GM12872 (cell line): ENCODE data around the gene PEAK1.

ENCODE experiments used
- TF ChIP-seq, protein P1 (sequence below): IDR thresholded peaks from 3 replicates; pipeline ENCODE4 v1.5.1; 2011; ENCODE audit warnings: low read depth, mild to moderate bottlenecking, low read length, moderate library complexity; ENCODE audit not compliant: insufficient read depth

The PEAK1 gene

GRCh38 chr15:77140220-77140619 is 279.7 kb downstream of the PEAK1 start:
- TF ChIP-seq, protein P1, sequence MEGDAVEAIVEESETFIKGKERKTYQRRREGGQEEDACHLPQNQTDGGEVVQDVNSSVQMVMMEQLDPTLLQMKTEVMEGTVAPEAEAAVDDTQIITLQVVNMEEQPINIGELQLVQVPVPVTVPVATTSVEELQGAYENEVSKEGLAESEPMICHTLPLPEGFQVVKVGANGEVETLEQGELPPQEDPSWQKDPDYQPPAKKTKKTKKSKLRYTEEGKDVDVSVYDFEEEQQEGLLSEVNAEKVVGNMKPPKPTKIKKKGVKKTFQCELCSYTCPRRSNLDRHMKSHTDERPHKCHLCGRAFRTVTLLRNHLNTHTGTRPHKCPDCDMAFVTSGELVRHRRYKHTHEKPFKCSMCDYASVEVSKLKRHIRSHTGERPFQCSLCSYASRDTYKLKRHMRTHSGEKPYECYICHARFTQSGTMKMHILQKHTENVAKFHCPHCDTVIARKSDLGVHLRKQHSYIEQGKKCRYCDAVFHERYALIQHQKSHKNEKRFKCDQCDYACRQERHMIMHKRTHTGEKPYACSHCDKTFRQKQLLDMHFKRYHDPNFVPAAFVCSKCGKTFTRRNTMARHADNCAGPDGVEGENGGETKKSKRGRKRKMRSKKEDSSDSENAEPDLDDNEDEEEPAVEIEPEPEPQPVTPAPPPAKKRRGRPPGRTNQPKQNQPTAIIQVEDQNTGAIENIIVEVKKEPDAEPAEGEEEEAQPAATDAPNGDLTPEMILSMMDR, result no peak

GRCh38 chr15:77139312-77139711 is 280.6 kb downstream of the PEAK1 start:
- TF ChIP-seq, protein P1, result no peak

DNA sequence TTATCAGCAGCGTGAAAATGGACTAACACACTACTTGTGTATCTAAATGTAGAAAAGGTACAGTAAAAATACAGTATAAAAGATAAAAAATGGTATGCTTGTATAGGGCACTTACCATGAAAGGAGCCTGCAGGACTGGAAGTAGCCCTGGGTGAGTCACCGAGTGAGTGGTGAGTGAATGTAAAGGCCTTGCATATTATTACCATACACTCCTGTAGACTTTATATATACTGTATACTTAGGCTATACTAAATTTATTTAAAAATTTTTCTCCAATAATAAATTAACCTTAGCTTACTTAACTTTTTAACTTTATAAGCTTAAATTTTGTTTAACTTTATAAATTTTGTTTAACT is 281.8 kb downstream of the PEAK1 start:
- TF ChIP-seq, protein P1, result no peak

GRCh38 chr15:77135181-77135580 is 284.7 kb downstream of the PEAK1 start:
- TF ChIP-seq, protein P1, result no peak

DNA sequence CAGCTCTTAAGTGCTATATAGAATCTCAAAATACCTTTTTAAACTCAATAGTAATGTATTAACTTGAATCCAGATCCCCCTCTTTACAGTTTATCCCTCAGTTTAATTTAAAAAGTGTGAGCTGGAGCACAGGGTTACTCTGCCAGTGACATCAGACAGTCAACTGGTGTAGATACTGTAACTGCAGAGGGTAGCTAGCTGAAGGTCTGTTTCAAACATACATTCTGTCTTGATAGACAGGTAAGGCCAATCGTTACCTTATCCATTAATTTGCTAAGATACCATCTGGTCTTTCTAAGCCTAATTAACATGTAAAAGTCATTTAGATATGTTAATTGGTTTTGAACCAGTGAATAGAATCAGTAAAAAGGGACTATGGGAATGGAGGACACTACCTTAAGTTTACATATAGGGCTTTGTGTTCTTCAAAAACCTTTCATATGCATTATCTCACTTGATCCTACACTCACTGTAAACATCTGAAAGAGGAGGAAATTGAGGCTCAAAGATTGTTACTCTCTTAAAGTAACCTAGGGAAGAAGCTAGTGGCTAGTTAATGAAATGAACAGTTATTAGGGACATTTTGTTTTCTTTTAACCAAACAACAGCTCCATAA is 289.5 kb downstream of the PEAK1 start:
- TF ChIP-seq, protein P1, result no peak

GRCh38 chr15:77127626-77128025 is 292.3 kb downstream of the PEAK1 start:
- TF ChIP-seq, protein P1, result no peak

- TF ChIP-seq, protein P1, result no peak
These were observed 293.2 kb downstream of the PEAK1 start for GRCh38 chr15:77126529-77127326.
